GM12878 (cell line): Measurements from ENCODE around the gene ZNF121.

Source experiments
- PRDM15 ChIP-seq: fragments of 450-650 bp; formaldehyde crosslinking; IDR thresholded peaks from 2 replicates; pipeline ENCODE4 v1.4.0; 2020; ENCODE audit warnings: mild to moderate bottlenecking, moderate library complexity
- SMAD5 ChIP-seq: IDR thresholded peaks from 2 replicates; pipeline ENCODE4 v1.6.1; 2016; ENCODE audit warnings: antibody characterized with exemption, low read depth

GRCh38 chr19:9608912-9609311, 24.6 kb upstream of the ZNF121 start:
- TF ChIP-seq SMAD5 (no peak), PRDM15 (CRISPR knock-in tag) (no peak)
